SJSA1 (cell line): Measurements from ENCODE around the gene SYNE1. TPM values are rescaled to one million over a fixed set of nuclear protein-coding genes. Genes with fewer than 3 reads are reported as not detected.
"Not testable (repeated sequence)": the region's sequence is repeated elsewhere in the genome, so short reads cannot be mapped to it uniquely, and the experiment has no call there.

Experiments used
- DNase-seq, 2 experiments: peaks; one replicate each; pipeline ENCODE4 v3.0.0-alpha.2; 2015 to 2020; ENCODE audit warnings: low spot score in 2 of 2, low read depth in 1 of 2
- H3K27ac ChIP-seq: fragments of 250-450 bp; sonication (Bioruptor Pico); 2 replicates; pipeline ENCODE4 v1.5.1; 2020; ENCODE audit warnings: mild to moderate bottlenecking, moderate library complexity
- H3K27me3 ChIP-seq: fragments of 250-450 bp; sonication (Bioruptor Pico); replicated peaks from 2 replicates; pipeline ENCODE4 v1.5.1; 2020; ENCODE audit warnings: mild to moderate bottlenecking, moderate library complexity
- H3K36me3 ChIP-seq: fragments of 250-450 bp; sonication (Bioruptor Pico); 2 replicates; pipeline ENCODE4 v1.5.1; 2020; ENCODE audit warnings: mild to moderate bottlenecking
- H3K4me1 ChIP-seq: fragments of 250-450 bp; sonication (Bioruptor Pico); replicated peaks from 2 replicates; pipeline ENCODE4 v1.6.1; 2021; ENCODE audit warnings: mild to moderate bottlenecking
- H3K4me3 ChIP-seq: fragments of 250-450 bp; sonication (Bioruptor Pico); 2 replicates; pipeline ENCODE4 v1.5.1; 2020; ENCODE audit warnings: mild to moderate bottlenecking
- H3K9me3 ChIP-seq: fragments of 250-450 bp; sonication (Bioruptor Pico); replicated peaks from 2 replicates; pipeline ENCODE4 v1.5.1; 2020; ENCODE audit warnings: mild to moderate bottlenecking
- total RNA-seq: library from RNA; depleted of rRNA; stranded (reverse); fragments of >200 nt; shearing (Covaris generic); gene quantifications from 2 replicates; pipeline ENCODE4 v1.2.3, GENCODE V29; 2014; rRNA removed

SYNE1 gene
- total RNA-seq: 28.7 and 53.6 TPM in 2 replicates

- Histone ChIP-seq H3K27me3 (peaks cover 31% of the 10 kb centered on the region), H3K9me3 (0 out of 2 replicates have a peak, but pooled peaks cover 5% of the 10 kb centered on the region), H3K4me3 (peak within 1 kb of the TSS; percentile 45), H3K4me1 (peaks cover 17% of the 10 kb centered on the region), H3K36me3 (no peaks in the 10 kb centered on the region), H3K27ac (no peak within 1 kb of the TSS)
- DNase-seq: no peak
Measured at GRCh38 chr6:152637296-152638047, at the start of gene SYNE1. Gene SYNE1, minus strand, starts transcription at chr6:152637362. Its CDS starts 9,031 bp downstream, at chr6:152628331.

GRCh38 chr6:152685819-152686218 is 48.7 kb upstream of the SYNE1 start:
- no peak for DNase-seq
- no peak overlapping the region for H3K27ac ChIP-seq
- H3K27me3 ChIP-seq: no peaks in the 10 kb centered on the region
- no peaks in the 10 kb centered on the region for H3K9me3 ChIP-seq
- H3K36me3 ChIP-seq: no peaks in the 10 kb centered on the region
- H3K4me1 ChIP-seq: no peaks in the 10 kb centered on the region
- H3K4me3 ChIP-seq: no peak overlapping the region

GRCh38 chr6:152682935-152683334 is 45.8 kb upstream of the SYNE1 start:
- not testable (repeated sequence) for H3K27ac ChIP-seq, H3K36me3 ChIP-seq, H3K27me3 ChIP-seq, H3K4me1 ChIP-seq, DNase-seq, H3K4me3 ChIP-seq, H3K9me3 ChIP-seq

- Histone ChIP-seq H3K4me3 (no peak overlapping the region), H3K27me3 (no peaks in the 10 kb centered on the region), H3K4me1 (no peaks in the 10 kb centered on the region), H3K9me3 (no peaks in the 10 kb centered on the region; the same call in 1 of the 2 replicates), H3K27ac (no peak overlapping the region), H3K36me3 (no peaks in the 10 kb centered on the region)
- no peak for DNase-seq
Measured at GRCh38 chr6:152682141-152682540, 45.0 kb upstream of the SYNE1 start.

GRCh38 chr6:152680879-152681517 is 43.8 kb upstream of the SYNE1 start:
- no peaks in the 10 kb centered on the region for H3K27me3 ChIP-seq
- H3K4me1 ChIP-seq: no peaks in the 10 kb centered on the region
- H3K27ac ChIP-seq: no peak overlapping the region
- no peaks in the 10 kb centered on the region for H3K36me3 ChIP-seq
- no peak for DNase-seq
- no peaks in the 10 kb centered on the region; the same call in 1 of the 2 replicates for H3K9me3 ChIP-seq
- no peak overlapping the region for H3K4me3 ChIP-seq

- no peak for DNase-seq
- Histone ChIP-seq H3K4me1 (no peaks in the 10 kb centered on the region), H3K4me3 (no peak overlapping the region), H3K9me3 (no peaks in the 10 kb centered on the region; the same call in 1 of the 2 replicates), H3K36me3 (no peaks in the 10 kb centered on the region), H3K27ac (no peak overlapping the region), H3K27me3 (no peaks in the 10 kb centered on the region)
Measured at GRCh38 chr6:152680151-152680550, 43.0 kb upstream of the SYNE1 start.

- Histone ChIP-seq H3K36me3 (no peaks in the 10 kb centered on the region), H3K27me3 (no peaks in the 10 kb centered on the region), H3K4me3 (no peak overlapping the region), H3K27ac (no peak overlapping the region), H3K4me1 (no peaks in the 10 kb centered on the region), H3K9me3 (no peaks in the 10 kb centered on the region)
- no peak for DNase-seq
Measured at GRCh38 chr6:152673236-152673635, 36.1 kb upstream of the SYNE1 start.

- Histone ChIP-seq H3K36me3 (no peaks in the 10 kb centered on the region), H3K4me3 (no peak overlapping the region), H3K9me3 (no peaks in the 10 kb centered on the region), H3K4me1 (no peaks in the 10 kb centered on the region), H3K27ac (no peak overlapping the region), H3K27me3 (no peaks in the 10 kb centered on the region)
- no peak for DNase-seq
Measured at GRCh38 chr6:152671171-152671570, 34.0 kb upstream of the SYNE1 start.

GRCh38 chr6:152669895-152670294 is 32.7 kb upstream of the SYNE1 start:
- no peak overlapping the region for H3K4me3 ChIP-seq
- H3K36me3 ChIP-seq: no peaks in the 10 kb centered on the region
- H3K4me1 ChIP-seq: no peaks in the 10 kb centered on the region
- no peaks in the 10 kb centered on the region for H3K9me3 ChIP-seq
- DNase-seq: no peak
- no peak overlapping the region for H3K27ac ChIP-seq
- no peaks in the 10 kb centered on the region for H3K27me3 ChIP-seq

GRCh38 chr6:152661776-152662175 is 24.6 kb upstream of the SYNE1 start:
- H3K27me3 ChIP-seq: no peaks in the 10 kb centered on the region
- no peaks in the 10 kb centered on the region for H3K4me1 ChIP-seq
- no peak for DNase-seq
- H3K27ac ChIP-seq: no peak overlapping the region
- H3K4me3 ChIP-seq: no peak overlapping the region
- H3K9me3 ChIP-seq: no peaks in the 10 kb centered on the region
- no peaks in the 10 kb centered on the region for H3K36me3 ChIP-seq

- DNase-seq: no peak
- Histone ChIP-seq H3K4me1 (no peaks in the 10 kb centered on the region), H3K9me3 (no peaks in the 10 kb centered on the region), H3K36me3 (no peaks in the 10 kb centered on the region), H3K27me3 (peaks cover 8% of the 10 kb centered on the region), H3K27ac (no peak overlapping the region), H3K4me3 (no peak overlapping the region)
Measured at GRCh38 chr6:152651986-152652385, 14.8 kb upstream of the SYNE1 start.

GRCh38 chr6:152648105-152648504 is 10.9 kb upstream of the SYNE1 start:
- H3K4me1 ChIP-seq: no peaks in the 10 kb centered on the region

GRCh38 chr6:152646732-152647131 is 9.6 kb upstream of the SYNE1 start:
- not testable (repeated sequence) for DNase-seq, H3K4me3 ChIP-seq, H3K36me3 ChIP-seq, H3K4me1 ChIP-seq, H3K9me3 ChIP-seq, H3K27me3 ChIP-seq, H3K27ac ChIP-seq

More at GRCh38 chr6:152648105-152648504, 10.9 kb upstream of the SYNE1 start:
- no peak for DNase-seq
- Histone ChIP-seq H3K27ac (no peak overlapping the region), H3K4me3 (no peak overlapping the region), H3K27me3 (peaks cover 7% of the 10 kb centered on the region; the same call in 1 of the 2 replicates), H3K9me3 (no peaks in the 10 kb centered on the region), H3K36me3 (no peaks in the 10 kb centered on the region)

GRCh38 chr6:152642578-152643375 is 5.6 kb upstream of the SYNE1 start:
- Histone ChIP-seq H3K27ac (no peak overlapping the region), H3K4me1 (no peaks in the 10 kb centered on the region), H3K4me3 (no peak overlapping the region), H3K27me3 (peaks cover 9% of the 10 kb centered on the region), H3K9me3 (no peaks in the 10 kb centered on the region), H3K36me3 (no peaks in the 10 kb centered on the region)
- DNase-seq: peak; percentile 6 to 42
